Astrocyte (in vitro differentiated cells and primary cell): ENCODE measurements around the gene CARD19. TPM values are rescaled to one million over a fixed set of nuclear protein-coding genes. Genes with fewer than 3 reads are reported as not detected.
"Not testable (repeated sequence)": the region's sequence is repeated elsewhere in the genome, so short reads cannot be mapped to it uniquely, and the experiment has no call there.

Experiments
- DNase-seq: peaks from one replicate; pipeline ENCODE4 v3.0.0-alpha.2; 2010; ENCODE audit warnings: low read depth
- FAIRE-seq: peaks from 2 replicates; lab custom pipeline; 2011; peaks lifted over from hg19 to GRCh38; lab: Jason Lieb, UNC
- H2AFZ ChIP-seq: 2 replicates; pipeline ENCODE4 v1.6.0; 2012; ENCODE audit warnings: low read depth, low read length, inconsistent platforms
- H3K27ac ChIP-seq: 2 replicates; pipeline ENCODE4 v1.5.1; 2011; ENCODE audit warnings: low read depth, low read length, inconsistent platforms
- H3K27me3 ChIP-seq: 2 replicates; pipeline ENCODE4 v1.6.0; 2011; ENCODE audit warnings: low read length, inconsistent platforms; ENCODE audit not compliant: insufficient read depth
- H3K36me3 ChIP-seq: 2 replicates; pipeline ENCODE4 v1.5.1; 2011; ENCODE audit warnings: low read length, inconsistent platforms; ENCODE audit not compliant: insufficient read depth
- H3K4me1 ChIP-seq: 2 replicates; pipeline ENCODE4 v1.5.1; 2011; ENCODE audit warnings: low read length, inconsistent platforms; ENCODE audit not compliant: insufficient read depth
- H3K4me2 ChIP-seq: 2 replicates; pipeline ENCODE4 v1.6.0; 2012; ENCODE audit warnings: low read length, inconsistent platforms
- H3K4me3 ChIP-seq: 2 replicates; pipeline ENCODE4 v1.5.1; 2011; ENCODE audit warnings: low read depth, mild to moderate bottlenecking, low read length, inconsistent platforms; ENCODE audit not compliant: insufficient read depth
- H3K79me2 ChIP-seq: 2 replicates; pipeline ENCODE4 v1.6.0; 2012; ENCODE audit warnings: mild to moderate bottlenecking, low read length, inconsistent platforms; ENCODE audit not compliant: insufficient read depth
- H3K9ac ChIP-seq: 2 replicates; pipeline ENCODE4 v1.6.0; 2012; ENCODE audit warnings: mild to moderate bottlenecking, low read length, inconsistent platforms
- H3K9me3 ChIP-seq: 2 replicates; pipeline ENCODE4 v1.5.1; 2012; ENCODE audit warnings: low read depth, mild to moderate bottlenecking, low read length, inconsistent platforms; ENCODE audit not compliant: insufficient read depth
- H4K20me1 ChIP-seq: 2 replicates; pipeline ENCODE4 v1.6.0; 2012; ENCODE audit warnings: low read length, inconsistent platforms; ENCODE audit not compliant: insufficient read depth
- H3K27ac Mint-ChIP-seq: one replicate; pipeline ENCODE4 v1.8.0; 2021; ENCODE audit warnings: mild to moderate bottlenecking, mixed read lengths; ENCODE audit not compliant: unreplicated experiment
- H3K27me3 Mint-ChIP-seq: one replicate; pipeline ENCODE4 v1.8.0; 2021; ENCODE audit warnings: low read depth, mixed read lengths; ENCODE audit not compliant: unreplicated experiment
- H3K36me3 Mint-ChIP-seq: one replicate; pipeline ENCODE4 v1.8.0; 2021; ENCODE audit warnings: low read depth, mixed read lengths; ENCODE audit not compliant: unreplicated experiment
- H3K4me1 Mint-ChIP-seq: one replicate; pipeline ENCODE4 v1.8.0; 2021; ENCODE audit warnings: low read depth, mixed read lengths; ENCODE audit not compliant: unreplicated experiment
- H3K4me3 Mint-ChIP-seq: one replicate; pipeline ENCODE4 v1.8.0; 2021; ENCODE audit warnings: mild to moderate bottlenecking, moderate library complexity, mixed read lengths; ENCODE audit not compliant: unreplicated experiment
- H3K9me3 Mint-ChIP-seq: one replicate; pipeline ENCODE4 v1.8.0; 2021; ENCODE audit warnings: mild to moderate bottlenecking, mixed read lengths; ENCODE audit not compliant: unreplicated experiment
- EZH2 ChIP-seq: IDR thresholded peaks from 2 replicates; pipeline ENCODE4 v1.6.1; 2012; ENCODE audit warnings: mild to moderate bottlenecking, low read length, inconsistent platforms; ENCODE audit not compliant: insufficient read depth
- total RNA-seq: library from RNA; stranded (reverse); gene quantifications from 2 replicates; pipeline ENCODE4 v1.2.1, GENCODE V29; 2021
- TF ChIP-seq, protein P1 (sequence below): IDR thresholded peaks from 2 replicates; pipeline ENCODE4 v1.5.1; 2011; ENCODE audit warnings: low read depth, mild to moderate bottlenecking, inconsistent platforms, low read length, moderate library complexity; ENCODE audit not compliant: insufficient read depth

Gene CARD19
- total RNA-seq, 1 donor from 2014 or later, result 36.3 TPM

DNA sequence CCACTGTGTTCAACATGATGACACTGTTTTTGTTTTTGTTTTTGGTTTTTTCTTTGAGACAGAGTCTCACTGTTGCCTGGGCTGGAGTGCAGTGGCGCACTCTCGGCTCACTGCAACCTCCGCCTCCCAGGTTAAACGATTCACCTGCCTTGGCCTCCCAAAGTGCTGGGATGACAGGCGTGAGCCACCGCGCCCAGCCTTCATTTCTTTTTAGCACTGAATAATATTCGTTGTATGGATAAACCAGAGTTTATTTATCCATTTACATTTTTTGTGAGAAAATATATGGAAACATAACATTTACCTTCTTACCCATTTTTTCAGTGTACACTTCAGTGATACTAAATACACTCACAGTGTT, 4.2 kb downstream of the CARD19 start:
- Histone ChIP-seq H3K27ac (no peak overlapping the region), H3K9me3 (no peaks in the 10 kb centered on the region), H3K4me3 (no peak overlapping the region), H4K20me1 (peaks cover 58% of the 10 kb centered on the region), H3K79me2 (peaks cover 84% of the 10 kb centered on the region), H3K27me3 (no peaks in the 10 kb centered on the region), H3K9ac (no peak overlapping the region), H3K4me2 (no peak overlapping the region), H2AFZ (no peak overlapping the region), H3K4me1 (peaks cover 25% of the 10 kb centered on the region), H3K36me3 (no peaks in the 10 kb centered on the region)
- Mint-ChIP-seq H3K36me3 (peaks cover 9% of the 10 kb centered on the region), H3K9me3 (no peaks in the 10 kb centered on the region), H3K4me1 (peaks cover 11% of the 10 kb centered on the region), H3K4me3 (no peak overlapping the region), H3K27me3 (no peaks in the 10 kb centered on the region), H3K27ac (no peak overlapping the region)
- no peak for FAIRE-seq
- TF ChIP-seq, protein P1, sequence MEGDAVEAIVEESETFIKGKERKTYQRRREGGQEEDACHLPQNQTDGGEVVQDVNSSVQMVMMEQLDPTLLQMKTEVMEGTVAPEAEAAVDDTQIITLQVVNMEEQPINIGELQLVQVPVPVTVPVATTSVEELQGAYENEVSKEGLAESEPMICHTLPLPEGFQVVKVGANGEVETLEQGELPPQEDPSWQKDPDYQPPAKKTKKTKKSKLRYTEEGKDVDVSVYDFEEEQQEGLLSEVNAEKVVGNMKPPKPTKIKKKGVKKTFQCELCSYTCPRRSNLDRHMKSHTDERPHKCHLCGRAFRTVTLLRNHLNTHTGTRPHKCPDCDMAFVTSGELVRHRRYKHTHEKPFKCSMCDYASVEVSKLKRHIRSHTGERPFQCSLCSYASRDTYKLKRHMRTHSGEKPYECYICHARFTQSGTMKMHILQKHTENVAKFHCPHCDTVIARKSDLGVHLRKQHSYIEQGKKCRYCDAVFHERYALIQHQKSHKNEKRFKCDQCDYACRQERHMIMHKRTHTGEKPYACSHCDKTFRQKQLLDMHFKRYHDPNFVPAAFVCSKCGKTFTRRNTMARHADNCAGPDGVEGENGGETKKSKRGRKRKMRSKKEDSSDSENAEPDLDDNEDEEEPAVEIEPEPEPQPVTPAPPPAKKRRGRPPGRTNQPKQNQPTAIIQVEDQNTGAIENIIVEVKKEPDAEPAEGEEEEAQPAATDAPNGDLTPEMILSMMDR, result no peak
- no peak for TF ChIP-seq EZH2
- no peak for DNase-seq

DNA sequence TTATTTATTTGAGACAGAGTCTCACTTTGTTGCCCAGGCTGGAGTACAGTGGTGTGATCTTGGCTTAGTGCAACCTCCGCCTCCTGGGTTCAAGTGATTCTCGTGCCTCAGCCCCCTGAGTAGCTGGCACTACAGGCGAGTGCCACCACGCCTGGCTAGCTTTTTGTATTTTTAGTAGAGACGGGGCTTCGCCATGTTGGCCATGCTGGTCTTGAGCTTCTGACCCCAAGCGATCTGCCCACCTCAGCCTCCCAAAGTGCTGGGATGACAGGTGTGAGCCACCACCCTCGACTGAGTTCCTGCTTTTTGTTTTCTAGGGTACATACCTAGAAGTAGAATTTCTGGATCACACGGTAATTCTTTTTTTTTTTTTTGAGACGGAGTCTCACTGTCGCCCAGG, 5.1 kb downstream of the CARD19 start:
- not testable (repeated sequence) for H3K4me3 ChIP-seq, H2AFZ ChIP-seq, FAIRE-seq, H3K9me3 Mint-ChIP-seq, H3K36me3 ChIP-seq, H3K36me3 Mint-ChIP-seq, H3K4me2 ChIP-seq, H3K27ac ChIP-seq, H3K27ac Mint-ChIP-seq, H3K4me3 Mint-ChIP-seq, H3K9ac ChIP-seq, H3K27me3 ChIP-seq, H3K9me3 ChIP-seq, DNase-seq, H3K27me3 Mint-ChIP-seq
- peaks cover 11% of the 10 kb centered on the region for H3K4me1 Mint-ChIP-seq
- H3K79me2 ChIP-seq, result peaks cover 92% of the 10 kb centered on the region
- peaks cover 60% of the 10 kb centered on the region for H4K20me1 ChIP-seq
- peaks cover 25% of the 10 kb centered on the region for H3K4me1 ChIP-seq

DNA sequence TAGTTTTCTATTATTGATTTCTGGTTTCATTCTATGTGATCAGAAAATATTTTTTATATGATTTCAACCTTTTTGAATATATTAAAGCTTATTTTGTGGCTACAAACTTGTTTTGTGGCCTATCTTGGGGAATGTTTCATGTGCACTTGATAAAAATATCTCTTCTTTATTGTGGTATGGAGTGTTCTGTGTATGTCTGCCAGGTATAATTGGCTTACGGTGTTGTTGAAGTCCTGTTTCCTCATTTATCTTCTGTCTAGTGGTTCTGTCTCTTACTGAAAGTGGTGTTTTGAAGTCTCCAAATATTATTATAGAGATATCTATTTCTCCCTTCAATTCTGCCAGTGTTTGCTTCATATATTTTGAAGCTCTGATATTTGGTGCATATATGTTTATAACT, 9.6 kb downstream of the CARD19 start:
- no peak overlapping the region for H3K4me3 Mint-ChIP-seq
- Histone ChIP-seq H3K4me3 (no peak overlapping the region), H3K27me3 (no peaks in the 10 kb centered on the region), H3K79me2 (peaks cover 66% of the 10 kb centered on the region), H4K20me1 (peaks cover 62% of the 10 kb centered on the region), H3K36me3 (no peaks in the 10 kb centered on the region), H2AFZ (no peak overlapping the region), H3K27ac (no peak overlapping the region), H3K9ac (no peak overlapping the region), H3K9me3 (no peaks in the 10 kb centered on the region), H3K4me2 (no peak overlapping the region), H3K4me1 (no peaks in the 10 kb centered on the region)
- FAIRE-seq (no peak), DNase-seq (no peak)
- H3K4me1 Mint-ChIP-seq, result no peaks in the 10 kb centered on the region
- no peaks in the 10 kb centered on the region for H3K27me3 Mint-ChIP-seq
- H3K9me3 Mint-ChIP-seq, result no peaks in the 10 kb centered on the region
- H3K36me3 Mint-ChIP-seq, result peaks cover 13% of the 10 kb centered on the region
- no peak overlapping the region for H3K27ac Mint-ChIP-seq
- TF ChIP-seq EZH2, result no peak
- TF ChIP-seq, protein P1, result no peak
